ENCODE measurements around the gene XPR1. TPM values are rescaled to one million over a fixed set of nuclear protein-coding genes. Genes with fewer than 3 reads are reported as not detected.

Gene XPR1
- total RNA-seq, 1 experiment from 2014 or later = 16.8 TPM

DNA sequence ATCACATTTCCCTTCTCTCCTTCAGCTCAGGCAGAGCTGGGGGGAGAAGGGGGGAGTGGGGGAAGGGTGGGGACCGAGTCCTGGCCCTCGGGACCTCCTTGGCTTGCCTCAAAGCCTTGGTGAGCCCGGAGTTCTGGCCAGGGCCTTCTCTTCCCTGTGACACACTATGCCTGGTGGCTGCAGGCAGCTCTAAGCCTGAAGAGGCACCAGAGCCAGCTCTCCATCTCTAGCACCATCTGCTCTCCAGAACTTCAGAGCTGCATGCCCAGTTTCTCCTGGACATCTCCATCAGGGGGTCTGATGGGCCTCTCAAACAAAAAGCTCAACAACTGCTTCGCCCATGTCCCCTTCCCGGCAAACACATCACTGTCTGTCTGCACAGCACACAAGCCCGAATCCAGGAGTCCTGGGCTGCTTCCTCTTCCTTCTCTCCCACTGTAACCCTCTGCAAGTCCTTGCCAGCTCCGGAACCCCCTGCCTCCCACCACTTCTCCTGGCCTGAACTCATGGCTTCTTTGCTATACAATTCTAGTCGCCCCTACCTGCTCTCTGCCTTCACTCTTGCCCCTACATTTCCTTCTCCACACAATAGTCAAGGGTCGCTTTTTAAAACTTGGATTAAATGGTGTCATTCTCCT is 307.4 kb downstream of the XPR1 start:
- intact Hi-C loops (cut with micrococcal nuclease; ENCODE audit: unreplicated experiment) = no loop called here
- CTCF ChIA-PET = no interaction called here

DNA sequence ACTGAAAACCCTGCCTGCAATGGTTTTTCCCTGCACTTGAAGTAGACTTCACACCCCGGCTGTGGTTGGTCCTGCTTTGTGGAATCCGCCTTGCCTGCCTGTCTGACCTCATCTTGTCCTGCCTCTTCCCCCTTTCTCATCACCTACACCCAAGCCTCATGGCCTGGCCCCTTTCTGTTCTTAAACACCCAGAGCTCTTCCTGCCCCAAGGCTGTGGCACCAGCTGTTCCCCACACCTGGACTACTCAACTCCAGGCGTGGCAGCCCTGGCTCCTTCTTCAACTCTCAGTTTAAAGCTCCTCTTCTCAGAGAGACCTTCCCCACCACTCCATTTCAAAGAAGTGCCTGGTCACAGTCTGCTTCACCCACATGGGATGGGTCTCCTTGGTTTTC is 307.9 kb downstream of the XPR1 start:
- Histone ChIP-seq H3F3A (ENCODE audit: insufficient read depth, low read depth) (no peaks in the 10 kb centered on the region), H3K4me1 (replicated peaks; ENCODE audit: insufficient read depth) (no peaks in the 10 kb centered on the region), H2AFZ (no peak overlapping the region), H3K4me3 (no peak overlapping the region), H3K9me2 (ENCODE audit: insufficient read depth) (no peaks in the 10 kb centered on the region), H3K36me3 (ENCODE audit: low read depth) (no peaks in the 10 kb centered on the region), H3K4me2 (no peak overlapping the region), H4K20me1 (ENCODE audit: insufficient read depth) (no peaks in the 10 kb centered on the region), H3K79me2 (ENCODE audit: low read depth) (no peaks in the 10 kb centered on the region), H3K27ac (no peak overlapping the region), H3K27me3 (ENCODE audit: insufficient read depth, low read depth) (no peaks in the 10 kb centered on the region), H3K9me3 (ENCODE audit: insufficient read depth, low read depth) (no peaks in the 10 kb centered on the region)
- intact Hi-C loops (cut with micrococcal nuclease; ENCODE audit: unreplicated experiment) = no loop called here
- no TSS peak for BruUV-seq (replicated peaks)
- DNase-seq = no peak
- CTCF ChIA-PET = no interaction called here
- TF ChIP-seq, protein P1, sequence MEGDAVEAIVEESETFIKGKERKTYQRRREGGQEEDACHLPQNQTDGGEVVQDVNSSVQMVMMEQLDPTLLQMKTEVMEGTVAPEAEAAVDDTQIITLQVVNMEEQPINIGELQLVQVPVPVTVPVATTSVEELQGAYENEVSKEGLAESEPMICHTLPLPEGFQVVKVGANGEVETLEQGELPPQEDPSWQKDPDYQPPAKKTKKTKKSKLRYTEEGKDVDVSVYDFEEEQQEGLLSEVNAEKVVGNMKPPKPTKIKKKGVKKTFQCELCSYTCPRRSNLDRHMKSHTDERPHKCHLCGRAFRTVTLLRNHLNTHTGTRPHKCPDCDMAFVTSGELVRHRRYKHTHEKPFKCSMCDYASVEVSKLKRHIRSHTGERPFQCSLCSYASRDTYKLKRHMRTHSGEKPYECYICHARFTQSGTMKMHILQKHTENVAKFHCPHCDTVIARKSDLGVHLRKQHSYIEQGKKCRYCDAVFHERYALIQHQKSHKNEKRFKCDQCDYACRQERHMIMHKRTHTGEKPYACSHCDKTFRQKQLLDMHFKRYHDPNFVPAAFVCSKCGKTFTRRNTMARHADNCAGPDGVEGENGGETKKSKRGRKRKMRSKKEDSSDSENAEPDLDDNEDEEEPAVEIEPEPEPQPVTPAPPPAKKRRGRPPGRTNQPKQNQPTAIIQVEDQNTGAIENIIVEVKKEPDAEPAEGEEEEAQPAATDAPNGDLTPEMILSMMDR (conservative IDR thresholded peaks at IDR 0.05) = no peak
- POLR2A ChIA-PET (ENCODE audit: unreplicated experiment) = interaction anchor here (0.7 kb wide), 1 partner anchor 9 kb away, joined by 4 read pairs; no protein-coding TSS in a partner anchor

More for the DNA sequence above, 307.4 kb downstream of the XPR1 start:
- BruUV-seq (replicated peaks) = no TSS peak
- Histone ChIP-seq H3K9me3 (ENCODE audit: insufficient read depth, low read depth) (no peaks in the 10 kb centered on the region), H2AFZ (no peak overlapping the region), H3K27ac (no peak overlapping the region), H3K36me3 (ENCODE audit: low read depth) (no peaks in the 10 kb centered on the region), H3K27me3 (ENCODE audit: insufficient read depth, low read depth) (no peaks in the 10 kb centered on the region), H3K79me2 (ENCODE audit: low read depth) (no peaks in the 10 kb centered on the region), H3K4me1 (replicated peaks; ENCODE audit: insufficient read depth) (no peaks in the 10 kb centered on the region), H4K20me1 (ENCODE audit: insufficient read depth) (no peaks in the 10 kb centered on the region), H3K4me3 (no peak overlapping the region), H3K9me2 (ENCODE audit: insufficient read depth) (no peaks in the 10 kb centered on the region), H3F3A (ENCODE audit: insufficient read depth, low read depth) (no peaks in the 10 kb centered on the region), H3K4me2 (no peak overlapping the region)
- TF ChIP-seq, protein P1 (conservative IDR thresholded peaks at IDR 0.05) = no peak
- TF ChIP-seq EZH2 (IDR thresholded peaks at IDR 0.05; ENCODE audit: low read depth) = no peak
- POLR2A ChIA-PET (ENCODE audit: unreplicated experiment) = interaction anchor here (0.7 kb wide), 1 partner anchor 8 kb away, joined by 4 read pairs; no protein-coding TSS in a partner anchor
- no peak for DNase-seq

Other genes starting within 250 kb of the XPR1 start
- 52.2 and 61.0 TPM in 2 replicates for gene ACBD6, start 129.4 kb upstream of the XPR1 start, total RNA-seq (2021)
- not detected in 2 replicates for gene OVAAL, start 73.1 kb upstream of the XPR1 start, total RNA-seq (2021)

Data from PC-9 (cell line).